ENCODE results near the gene FPR2. TPM values are rescaled to one million over a fixed set of nuclear protein-coding genes. Genes with fewer than 3 reads are reported as not detected.
A peak's percentile ranks its signal among the peaks of the same experiment; 100 is the strongest.

The FPR2 gene
- polyA plus RNA-seq, 3 donors, result 36.2 to 108 (median 70.3) TPM

DNA sequence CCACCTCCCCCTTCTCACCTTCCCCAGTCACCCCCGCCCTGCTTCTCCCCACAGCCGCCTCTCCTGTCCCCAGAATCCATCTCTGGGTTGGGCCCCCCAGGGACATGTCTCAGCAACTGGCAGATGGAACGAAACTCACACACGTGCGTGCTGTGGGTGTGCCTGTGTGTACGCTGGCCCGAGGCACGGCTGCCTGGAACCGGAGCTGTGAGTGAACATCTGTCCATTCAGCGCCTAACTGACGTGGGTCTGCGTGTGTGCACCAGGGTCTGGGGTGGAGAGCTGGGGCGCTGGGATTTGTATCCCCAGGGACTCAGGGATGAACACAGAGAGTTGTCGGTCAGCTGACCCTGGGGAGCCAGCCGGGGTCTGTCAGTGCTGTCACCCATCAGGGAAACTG lies 36.4 kb upstream of the FPR2 start:
- intact Hi-C loops (cut with micrococcal nuclease), result no loop called here
- no peak overlapping the region for H3K27ac ChIP-seq (ENCODE audit: low read depth in 1 of 2, low read length in 2 of 2)
- no peak overlapping the region for H3K4me3 ChIP-seq (replicated peaks in 1 of 3; ENCODE audit: low read depth in 2 of 3, low read length in 3 of 3)
- H3K9me3 ChIP-seq (replicated peaks in 1 of 2; ENCODE audit: control insufficient read depth in 1 of 2, insufficient read depth in 1 of 2, low read length in 2 of 2), result no peaks in the 10 kb centered on the region
- 71% methylated on average over 14 of the region's 15 CpGs for WGBS (ENCODE audit: insufficient coverage)
- no peak overlapping the region for H3K9ac ChIP-seq (ENCODE audit: insufficient read depth, low read length, poor library complexity, severe bottlenecking)
- TF ChIP-seq CTCF (IDR thresholded peaks at IDR 0.05), result no peak
- Mint-ChIP-seq H3K4me3 (peak overlapping the region in 1 of 2 donors; percentile 78), H3K36me3 (peaks cover 0 to 10% of the 10 kb centered on the region in 2 donors), H3K27ac (no peak overlapping the region), H3K27me3 (ENCODE audit: low read depth in 3 of 3) (peaks cover 60 to 83% (median 80%) of the 10 kb centered on the region in 3 donors), H3K4me1 (peaks cover 14% of the 10 kb centered on the region), H3K9me3 (peaks cover 3 to 14% (median 10%) of the 10 kb centered on the region in 7 donors)
- no peaks in the 10 kb centered on the region for H3K36me3 ChIP-seq (replicated peaks in 1 of 2; ENCODE audit: control insufficient read depth in 1 of 2, insufficient read depth in 2 of 2, low read length in 2 of 2)
- no peaks in the 10 kb centered on the region for H3K79me2 ChIP-seq (ENCODE audit: insufficient read depth, low read length)
- H2AFZ ChIP-seq (ENCODE audit: insufficient read depth, low read depth, low read length, poor library complexity, severe bottlenecking), result no peak overlapping the region
- H3K4me2 ChIP-seq (replicated peaks; ENCODE audit: extremely low read depth, low read length, poor library complexity, severe bottlenecking), result no peak overlapping the region
- peaks cover 0 to 5% of the 10 kb centered on the region in 2 donors for H3K4me1 ChIP-seq (ENCODE audit: control insufficient read depth in 1 of 2, insufficient read depth in 2 of 2, low read length in 2 of 2)
- peaks cover 47 to 84% of the 10 kb centered on the region in 2 donors for H3K27me3 ChIP-seq (ENCODE audit: control insufficient read depth in 2 of 2, insufficient read depth in 2 of 2, low read length in 2 of 2)
- no peak for DNase-seq
- H4K20me1 ChIP-seq (ENCODE audit: insufficient read depth, low read length), result no peaks in the 10 kb centered on the region

GRCh38 chr19:51726049-51726448 lies 34.9 kb upstream of the FPR2 start:
- no peak for DNase-seq

More at GRCh38 chr19:51726049-51726448, 34.9 kb upstream of the FPR2 start:
- no peaks in the 10 kb centered on the region for H3K79me2 ChIP-seq (ENCODE audit: insufficient read depth, low read length)
- H3K36me3 ChIP-seq (replicated peaks in 1 of 2; ENCODE audit: control insufficient read depth in 1 of 2, insufficient read depth in 2 of 2, low read length in 2 of 2), result no peaks in the 10 kb centered on the region
- intact Hi-C loops (cut with micrococcal nuclease), result loop anchor here in 1 of 2 donors (5.0 kb wide), 1 partner anchor 34 kb away; the partner anchor contains the start of gene SPACA6
- Mint-ChIP-seq H3K9me3 (peaks cover 8 to 23% (median 18%) of the 10 kb centered on the region in 7 donors), H3K27ac (peak overlapping the region in 1 of 7 donors; percentile 68), H3K4me3 (peak overlapping the region in 1 of 2 donors; percentile 75), H3K36me3 (peaks cover 5 to 7% of the 10 kb centered on the region in 2 donors), H3K27me3 (ENCODE audit: low read depth in 3 of 3) (peaks cover 53 to 75% (median 72%) of the 10 kb centered on the region in 3 donors), H3K4me1 (peaks cover 11% of the 10 kb centered on the region)
- peaks cover 32 to 69% of the 10 kb centered on the region in 2 donors for H3K27me3 ChIP-seq (ENCODE audit: control insufficient read depth in 2 of 2, insufficient read depth in 2 of 2, low read length in 2 of 2)
- H3K4me2 ChIP-seq (replicated peaks; ENCODE audit: extremely low read depth, low read length, poor library complexity, severe bottlenecking), result no peak overlapping the region
- H2AFZ ChIP-seq (ENCODE audit: insufficient read depth, low read depth, low read length, poor library complexity, severe bottlenecking), result no peak overlapping the region
- no peaks in the 10 kb centered on the region for H3K4me1 ChIP-seq (ENCODE audit: control insufficient read depth in 1 of 2, insufficient read depth in 2 of 2, low read length in 2 of 2)
- no peak overlapping the region for H3K9ac ChIP-seq (ENCODE audit: insufficient read depth, low read length, poor library complexity, severe bottlenecking)
- peaks cover 0 to 12% of the 10 kb centered on the region in 2 donors for H3K9me3 ChIP-seq (replicated peaks in 1 of 2; ENCODE audit: control insufficient read depth in 1 of 2, insufficient read depth in 1 of 2, low read length in 2 of 2)
- no peak for TF ChIP-seq CTCF (IDR thresholded peaks at IDR 0.05)
- H3K27ac ChIP-seq (ENCODE audit: low read depth in 1 of 2, low read length in 2 of 2), result no peak overlapping the region
- H3K4me3 ChIP-seq (replicated peaks in 1 of 3; ENCODE audit: low read depth in 2 of 3, low read length in 3 of 3), result no peak overlapping the region
- 80% methylated on average over 3 of the region's 14 CpGs for WGBS (ENCODE audit: insufficient coverage)
- H4K20me1 ChIP-seq (ENCODE audit: insufficient read depth, low read length), result no peaks in the 10 kb centered on the region

Measured in CD14-positive monocyte (primary cell).